ENCODE measurements around the gene RNF207.

The RNF207 gene

GRCh38 chr1:6241887-6242740, 36.2 kb downstream of the RNF207 start:
- no peak overlapping the region for H2BK120ac ChIP-seq (ENCODE audit: low read depth, low read length)
- H3K9me3 ChIP-seq (ENCODE audit: control insufficient read depth, low read length): no peaks in the 10 kb centered on the region
- 1% methylated on average over 79 of the region's 99 CpGs for WGBS
- no peak overlapping the region for H3K14ac ChIP-seq (ENCODE audit: low read length in 2 of 2)
- no peak overlapping the region for H3K18ac ChIP-seq (ENCODE audit: low read depth in 1 of 2, low read length in 2 of 2)
- no peak overlapping the region for H2AFZ ChIP-seq (ENCODE audit: low read depth, low read length)
- no peaks in the 10 kb centered on the region for H3K79me1 ChIP-seq (replicated peaks; ENCODE audit: low read length, poor library complexity, severe bottlenecking)
- H2AK5ac ChIP-seq (ENCODE audit: low read length, severe bottlenecking): no peak overlapping the region
- no peak overlapping the region for H3K27ac ChIP-seq (ENCODE audit: low read length, poor library complexity, severe bottlenecking)
- H3K4ac ChIP-seq (ENCODE audit: low read depth in 1 of 2, low read length in 2 of 2): no peak overlapping the region
- H4K8ac ChIP-seq (ENCODE audit: low read length): no peak overlapping the region
- no peak overlapping the region for H3K9ac ChIP-seq (ENCODE audit: low read length)
- H2BK12ac ChIP-seq (ENCODE audit: low read length in 2 of 2): no peak overlapping the region
- H2BK5ac ChIP-seq (ENCODE audit: low read depth, low read length, poor library complexity, severe bottlenecking): no peak overlapping the region
- no peak for DNase-seq
- no peaks in the 10 kb centered on the region for H3K36me3 ChIP-seq (ENCODE audit: control insufficient read depth in 1 of 2, insufficient read depth in 2 of 2, low read depth in 1 of 2, low read length in 2 of 2)
- no peak overlapping the region for H2BK15ac ChIP-seq (ENCODE audit: low read depth, poor library complexity, severe bottlenecking)
- peaks cover 28% of the 10 kb centered on the region for H3K4me1 ChIP-seq (ENCODE audit: control insufficient read depth, insufficient read depth, low read depth, low read length)
- no peak overlapping the region for H3K23ac ChIP-seq (ENCODE audit: low read length in 2 of 2)
- H3K27me3 ChIP-seq (ENCODE audit: control insufficient read depth in 1 of 2, insufficient read depth in 1 of 2, low read length in 2 of 2): peaks cover 49 to 67% of the 10 kb centered on the region in 2 experiments
- no peak overlapping the region for H4K91ac ChIP-seq (ENCODE audit: low read length)
- peak overlapping the region; percentile 56 for H3K4me2 ChIP-seq (ENCODE audit: low read length, poor library complexity, severe bottlenecking)
- H3K4me3 ChIP-seq (ENCODE audit: insufficient read depth in 1 of 2, low read depth in 1 of 2, low read length in 2 of 2): peak overlapping the region in 1 of 2 experiments; percentile 14

- WGBS: 66% methylated on average over 20 of the region's 20 CpGs
- no peak overlapping the region for H3K4me2 ChIP-seq (ENCODE audit: low read length, poor library complexity, severe bottlenecking)
- no peak overlapping the region for H2BK12ac ChIP-seq (ENCODE audit: low read length in 2 of 2)
- H3K14ac ChIP-seq (ENCODE audit: low read length in 2 of 2): no peak overlapping the region
- peaks cover 28% of the 10 kb centered on the region for H3K4me1 ChIP-seq (ENCODE audit: control insufficient read depth, insufficient read depth, low read depth, low read length)
- H3K4me3 ChIP-seq (ENCODE audit: insufficient read depth in 1 of 2, low read depth in 1 of 2, low read length in 2 of 2): no peak overlapping the region
- H2AK5ac ChIP-seq (ENCODE audit: low read length, severe bottlenecking): no peak overlapping the region
- no peak overlapping the region for H3K27ac ChIP-seq (ENCODE audit: low read length, poor library complexity, severe bottlenecking)
- H3K79me1 ChIP-seq (replicated peaks; ENCODE audit: low read length, poor library complexity, severe bottlenecking): no peaks in the 10 kb centered on the region
- no peak overlapping the region for H4K91ac ChIP-seq (ENCODE audit: low read length)
- no peaks in the 10 kb centered on the region for H3K9me3 ChIP-seq (ENCODE audit: control insufficient read depth, low read length)
- no peak overlapping the region for H3K4ac ChIP-seq (ENCODE audit: low read depth in 1 of 2, low read length in 2 of 2)
- H3K18ac ChIP-seq (ENCODE audit: low read depth in 1 of 2, low read length in 2 of 2): no peak overlapping the region
- H2AFZ ChIP-seq (ENCODE audit: low read depth, low read length): no peak overlapping the region
- H3K36me3 ChIP-seq (ENCODE audit: control insufficient read depth in 1 of 2, insufficient read depth in 2 of 2, low read depth in 1 of 2, low read length in 2 of 2): no peaks in the 10 kb centered on the region
- H2BK120ac ChIP-seq (ENCODE audit: low read depth, low read length): no peak overlapping the region
- no peak overlapping the region for H2BK15ac ChIP-seq (ENCODE audit: low read depth, poor library complexity, severe bottlenecking)
- H2BK5ac ChIP-seq (ENCODE audit: low read depth, low read length, poor library complexity, severe bottlenecking): no peak overlapping the region
- H3K23ac ChIP-seq (ENCODE audit: low read length in 2 of 2): no peak overlapping the region
- no peak overlapping the region for H4K8ac ChIP-seq (ENCODE audit: low read length)
- H3K9ac ChIP-seq (ENCODE audit: low read length): no peak overlapping the region
- peaks cover 60 to 78% of the 10 kb centered on the region in 2 experiments for H3K27me3 ChIP-seq (ENCODE audit: control insufficient read depth in 1 of 2, insufficient read depth in 1 of 2, low read length in 2 of 2)
- DNase-seq: no peak
Observed at GRCh38 chr1:6243053-6243834, 37.3 kb downstream of the RNF207 start.

GRCh38 chr1:6243993-6244392, 38.1 kb downstream of the RNF207 start, which contains the start of gene HES3:
Gene HES3, plus strand, starts transcription at chr1:6244179. Its CDS starts 187 bp downstream, at chr1:6244366.
- Histone ChIP-seq H2BK15ac (ENCODE audit: low read depth, poor library complexity, severe bottlenecking) (no peak within 1 kb of the TSS), H3K4me1 (ENCODE audit: control insufficient read depth, insufficient read depth, low read depth, low read length) (peaks cover 31% of the 10 kb centered on the region), H3K14ac (ENCODE audit: low read length in 2 of 2) (no peak within 1 kb of the TSS), H3K4me2 (ENCODE audit: low read length, poor library complexity, severe bottlenecking) (no peak within 1 kb of the TSS), H3K27ac (ENCODE audit: low read length, poor library complexity, severe bottlenecking) (no peak within 1 kb of the TSS), H3K9me3 (ENCODE audit: control insufficient read depth, low read length) (no peaks in the 10 kb centered on the region), H2AK5ac (ENCODE audit: low read length, severe bottlenecking) (no peak within 1 kb of the TSS), H2BK5ac (ENCODE audit: low read depth, low read length, poor library complexity, severe bottlenecking) (no peak within 1 kb of the TSS), H3K4ac (ENCODE audit: low read depth in 1 of 2, low read length in 2 of 2) (no peak within 1 kb of the TSS), H2BK120ac (ENCODE audit: low read depth, low read length) (no peak within 1 kb of the TSS), H3K27me3 (ENCODE audit: control insufficient read depth in 1 of 2, insufficient read depth in 1 of 2, low read length in 2 of 2) (peaks cover 67 to 85% of the 10 kb centered on the region in 2 experiments), H3K79me1 (replicated peaks; ENCODE audit: low read length, poor library complexity, severe bottlenecking) (no peaks in the 10 kb centered on the region), H3K4me3 (ENCODE audit: insufficient read depth in 1 of 2, low read depth in 1 of 2, low read length in 2 of 2) (no peak within 1 kb of the TSS), H4K8ac (ENCODE audit: low read length) (no peak within 1 kb of the TSS), H2AFZ (ENCODE audit: low read depth, low read length) (no peak within 1 kb of the TSS), H2BK12ac (ENCODE audit: low read length in 2 of 2) (no peak within 1 kb of the TSS), H3K36me3 (ENCODE audit: control insufficient read depth in 1 of 2, insufficient read depth in 2 of 2, low read depth in 1 of 2, low read length in 2 of 2) (no peaks in the 10 kb centered on the region), H3K9ac (ENCODE audit: low read length) (no peak within 1 kb of the TSS), H4K91ac (ENCODE audit: low read length) (no peak within 1 kb of the TSS), H3K18ac (ENCODE audit: low read depth in 1 of 2, low read length in 2 of 2) (no peak within 1 kb of the TSS), H3K23ac (ENCODE audit: low read length in 2 of 2) (no peak within 1 kb of the TSS)
- 13% methylated on average over 15 of the region's 16 CpGs for WGBS
- no peak for DNase-seq

- 4% methylated on average over 11 of the region's 24 CpGs for WGBS
- H4K91ac ChIP-seq (ENCODE audit: low read length): no peak overlapping the region
Observed at GRCh38 chr1:6244401-6245049, 38.6 kb downstream of the RNF207 start.

More at GRCh38 chr1:6244401-6245049, 38.6 kb downstream of the RNF207 start:
- Histone ChIP-seq H2BK15ac (ENCODE audit: low read depth, poor library complexity, severe bottlenecking) (no peak overlapping the region), H2BK5ac (ENCODE audit: low read depth, low read length, poor library complexity, severe bottlenecking) (no peak overlapping the region), H3K23ac (ENCODE audit: low read length in 2 of 2) (no peak overlapping the region), H3K9ac (ENCODE audit: low read length) (no peak overlapping the region), H2BK120ac (ENCODE audit: low read depth, low read length) (no peak overlapping the region), H3K18ac (ENCODE audit: low read depth in 1 of 2, low read length in 2 of 2) (no peak overlapping the region), H3K4me2 (ENCODE audit: low read length, poor library complexity, severe bottlenecking) (no peak overlapping the region), H3K4me1 (ENCODE audit: control insufficient read depth, insufficient read depth, low read depth, low read length) (peaks cover 36% of the 10 kb centered on the region), H3K4ac (ENCODE audit: low read depth in 1 of 2, low read length in 2 of 2) (no peak overlapping the region), H3K14ac (ENCODE audit: low read length in 2 of 2) (no peak overlapping the region), H2AFZ (ENCODE audit: low read depth, low read length) (no peak overlapping the region), H2AK5ac (ENCODE audit: low read length, severe bottlenecking) (no peak overlapping the region), H3K79me1 (replicated peaks; ENCODE audit: low read length, poor library complexity, severe bottlenecking) (no peaks in the 10 kb centered on the region), H3K9me3 (ENCODE audit: control insufficient read depth, low read length) (no peaks in the 10 kb centered on the region), H3K27ac (ENCODE audit: low read length, poor library complexity, severe bottlenecking) (no peak overlapping the region), H3K36me3 (ENCODE audit: control insufficient read depth in 1 of 2, insufficient read depth in 2 of 2, low read depth in 1 of 2, low read length in 2 of 2) (no peaks in the 10 kb centered on the region), H3K4me3 (ENCODE audit: insufficient read depth in 1 of 2, low read depth in 1 of 2, low read length in 2 of 2) (no peak overlapping the region), H3K27me3 (ENCODE audit: control insufficient read depth in 1 of 2, insufficient read depth in 1 of 2, low read length in 2 of 2) (peaks cover 68 to 80% of the 10 kb centered on the region in 2 experiments), H4K8ac (ENCODE audit: low read length) (no peak overlapping the region), H2BK12ac (ENCODE audit: low read length in 2 of 2) (no peak overlapping the region)
- no peak for DNase-seq

All from mesenchymal stem cell (in vitro differentiated cells and primary cell).